GM20000 (cell line): ENCODE measurements around the gene PKD1.

Source experiments
- DNase-seq: peaks from one replicate; pipeline ENCODE4 v3.0.0; 2012; ENCODE audit warnings: low spot score
- CTCF ChIP-seq: IDR thresholded peaks from 2 replicates; pipeline ENCODE4 v1.5.1; 2012; ENCODE audit warnings: mild to moderate bottlenecking, control low read depth; ENCODE audit errors: extremely low read depth, missing control alignments

PKD1 gene

GRCh38 chr16:2160915-2161551 lies 25.3 kb upstream of the PKD1 start:
- DNase-seq = no peak
- no peak for TF ChIP-seq CTCF

- no peak for TF ChIP-seq CTCF
- DNase-seq = no peak
Measured at GRCh38 chr16:2159175-2159838, 23.6 kb upstream of the PKD1 start.

GRCh38 chr16:2158262-2158638 lies 22.6 kb upstream of the PKD1 start:
- TF ChIP-seq CTCF = no peak
- no peak for DNase-seq

GRCh38 chr16:2157480-2158261 lies 22.0 kb upstream of the PKD1 start:
- DNase-seq = no peak
- no peak for TF ChIP-seq CTCF

- TF ChIP-seq CTCF = no peak
- DNase-seq = no peak
Measured at GRCh38 chr16:2156849-2157224, 21.1 kb upstream of the PKD1 start.

- DNase-seq = no peak
- TF ChIP-seq CTCF = no peak
Measured at GRCh38 chr16:2155977-2156848, 20.5 kb upstream of the PKD1 start.
